Neuronal stem cell (in vitro differentiated cells): ENCODE data around the gene MTG1.
A peak's percentile ranks its signal among the peaks of the same experiment; 100 is the strongest.

Source experiments
- DNase-seq: peaks from one replicate; pipeline ENCODE4 v3.0.0-alpha.2; 2013; ENCODE audit warnings: low spot score
- H2AFZ ChIP-seq: one replicate; pipeline ENCODE4 v1.6.1; 2013; ENCODE audit warnings: mild to moderate bottlenecking, low read length, inconsistent platforms
- H2AK5ac ChIP-seq: 2 replicates; pipeline ENCODE4 v1.6.1; 2013; ENCODE audit warnings: low read depth, mild to moderate bottlenecking, inconsistent platforms, low read length, moderate library complexity, mixed read lengths
- H2BK120ac ChIP-seq: 2 replicates; pipeline ENCODE4 v1.6.1; 2013; ENCODE audit warnings: low read depth, mild to moderate bottlenecking, inconsistent platforms, low read length, moderate library complexity, mixed read lengths
- H2BK12ac ChIP-seq: one replicate; pipeline ENCODE4 v1.6.1; 2013; ENCODE audit warnings: low read length, inconsistent platforms
- H2BK15ac ChIP-seq: 2 replicates; pipeline ENCODE4 v1.6.1; 2013; ENCODE audit warnings: mild to moderate bottlenecking, low read length, inconsistent platforms, mixed read lengths
- H2BK5ac ChIP-seq: one replicate; pipeline ENCODE4 v1.6.1; 2013; ENCODE audit warnings: inconsistent platforms, mild to moderate bottlenecking, low read length, moderate library complexity
- H3K14ac ChIP-seq: one replicate; pipeline ENCODE4 v1.6.1; 2013; ENCODE audit warnings: low read length, inconsistent platforms
- H3K18ac ChIP-seq: 2 replicates; pipeline ENCODE4 v1.6.1; 2013; ENCODE audit warnings: low read length, inconsistent platforms
- H3K23ac ChIP-seq: 2 replicates; pipeline ENCODE4 v1.6.1; 2013; ENCODE audit warnings: low read depth, mild to moderate bottlenecking, mixed read lengths, low read length, inconsistent platforms; ENCODE audit not compliant: poor library complexity
- H3K27ac ChIP-seq: replicated peaks from 3 replicates; pipeline ENCODE4 v1.5.1; 2013; ENCODE audit warnings: low read length, inconsistent platforms
- H3K27me3 ChIP-seq, 3 experiments: 2 replicates each; pipeline ENCODE4 v1.6.1; 2013; ENCODE audit warnings: low read length in 3 of 3, mild to moderate bottlenecking in 2 of 3, inconsistent platforms in 1 of 3, low read depth in 1 of 3, mixed read lengths in 1 of 3, moderate library complexity in 1 of 3; ENCODE audit not compliant: control insufficient read depth in 3 of 3, insufficient read depth in 3 of 3
- H3K36me3 ChIP-seq, 2 donors: replicated peaks in 1 of 2; 2 replicates each; pipeline ENCODE4 v1.6.1; 2013; ENCODE audit warnings: low read length in 2 of 2; ENCODE audit not compliant: control insufficient read depth in 2 of 2, insufficient read depth in 2 of 2
- H3K4ac ChIP-seq: 2 replicates; pipeline ENCODE4 v1.6.1; 2013; ENCODE audit warnings: inconsistent platforms, mild to moderate bottlenecking, low read length, moderate library complexity
- H3K4me1 ChIP-seq, 2 donors: 1 replicate in 1 of 2; 2 replicates in 1 of 2; pipeline ENCODE4 v1.6.1; 2013; ENCODE audit warnings: low read length in 2 of 2, low read depth in 1 of 2; ENCODE audit not compliant: control insufficient read depth in 2 of 2, insufficient read depth in 1 of 2
- H3K4me2 ChIP-seq: one replicate; pipeline ENCODE4 v1.6.1; 2013; ENCODE audit warnings: mild to moderate bottlenecking, low read length, inconsistent platforms; ENCODE audit not compliant: insufficient read depth, poor library complexity, severe bottlenecking
- H3K4me3 ChIP-seq, 2 donors: 2 replicates each; pipeline ENCODE4 v1.5.1; 2013; ENCODE audit warnings: low read length in 2 of 2, mild to moderate bottlenecking in 2 of 2, inconsistent platforms in 1 of 2, moderate library complexity in 1 of 2
- H3K79me1 ChIP-seq: one replicate; pipeline ENCODE4 v1.6.1; 2013; ENCODE audit warnings: low read depth, mild to moderate bottlenecking, inconsistent platforms, low read length, moderate library complexity
- H3K9ac ChIP-seq: one replicate; pipeline ENCODE4 v1.6.1; 2013; ENCODE audit warnings: mild to moderate bottlenecking, low read depth, low read length, inconsistent platforms; ENCODE audit not compliant: poor library complexity
- H3K9me3 ChIP-seq, 2 donors: replicated peaks in 1 of 2; 2 replicates each; pipeline versions ENCODE3 to v1.6.1; 2013; ENCODE audit warnings: low read length in 2 of 2, mild to moderate bottlenecking in 2 of 2, inconsistent platforms in 1 of 2, low read depth in 1 of 2, mixed read lengths in 1 of 2, moderate library complexity in 1 of 2; ENCODE audit not compliant: control insufficient read depth in 2 of 2, insufficient read depth in 1 of 2
- H4K8ac ChIP-seq: one replicate; pipeline ENCODE4 v1.6.1; 2013; ENCODE audit warnings: low read depth, mild to moderate bottlenecking, inconsistent platforms, low read length, moderate library complexity
- H4K91ac ChIP-seq: one replicate; pipeline ENCODE4 v1.6.1; 2013; ENCODE audit warnings: low read length, low read depth, mild to moderate bottlenecking, inconsistent platforms; ENCODE audit not compliant: poor library complexity
- WGBS, 2 donors: extraction: QIAGEN DNeasy Blood & Tissue Kit; methylation state at CpG; one replicate each; pipeline ENCODE4 v1.1.7; 2013; ENCODE audit warnings: missing lambda C conversion rate in 2 of 2, mixed read lengths in 1 of 2; ENCODE audit not compliant: insufficient read length in 2 of 2, insufficient replicate concordance in 1 of 2; ENCODE audit errors: extremely low coverage in 2 of 2; 5-methylcytosine and 5-hydroxymethylcytosine counted together

The MTG1 gene

DNA sequence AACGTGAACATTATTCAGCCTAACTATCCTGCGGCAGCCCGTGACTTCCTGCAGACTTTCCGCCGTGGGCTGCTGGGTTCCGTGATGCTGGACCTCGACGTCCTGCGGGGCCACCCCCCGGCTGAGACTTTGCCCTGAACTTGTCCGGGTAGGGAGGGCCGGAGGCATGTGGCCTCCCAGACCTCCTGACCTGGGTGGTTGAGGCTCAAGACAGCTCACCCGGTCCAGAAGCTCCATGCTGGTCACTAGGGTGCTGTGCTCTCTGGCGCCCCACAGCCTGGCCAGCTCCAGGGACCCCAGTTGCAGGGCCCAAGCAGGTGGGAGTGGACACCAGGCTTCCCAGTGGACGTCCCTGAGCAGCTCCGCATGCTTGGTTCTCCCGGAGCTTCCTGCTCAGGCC is 26.1 kb downstream of the MTG1 start:
- peaks cover 0 to 6% (median 0%) of the 10 kb centered on the region in 3 experiments for H3K27me3 ChIP-seq
- DNase-seq = no peak
- no peak overlapping the region for H3K4ac ChIP-seq
- no peak overlapping the region for H2AK5ac ChIP-seq
- no CpG with 5 or more reads among the region's 17 CpGs for WGBS, 2 donors
- no peak overlapping the region for H3K4me2 ChIP-seq
- H3K14ac ChIP-seq = no peak overlapping the region
- peaks cover 4 to 10% of the 10 kb centered on the region in 2 donors for H3K9me3 ChIP-seq
- no peak overlapping the region for H2BK12ac ChIP-seq
- H2BK5ac ChIP-seq = no peak overlapping the region
- H3K9ac ChIP-seq = no peak overlapping the region
- H4K8ac ChIP-seq = no peak overlapping the region
- peak overlapping the region in 1 of 2 donors; percentile 27 for H3K4me3 ChIP-seq
- no peak overlapping the region for H2BK120ac ChIP-seq
- H2AFZ ChIP-seq = no peak overlapping the region
- H3K23ac ChIP-seq = no peak overlapping the region
- peaks cover 22 to 47% of the 10 kb centered on the region in 2 donors for H3K36me3 ChIP-seq
- no peak overlapping the region for H2BK15ac ChIP-seq
- H3K18ac ChIP-seq = no peak overlapping the region
- peaks cover 2% of the 10 kb centered on the region for H3K79me1 ChIP-seq
- no peaks in the 10 kb centered on the region for H3K4me1 ChIP-seq
- H3K27ac ChIP-seq = no peak overlapping the region
- no peak overlapping the region for H4K91ac ChIP-seq

DNA sequence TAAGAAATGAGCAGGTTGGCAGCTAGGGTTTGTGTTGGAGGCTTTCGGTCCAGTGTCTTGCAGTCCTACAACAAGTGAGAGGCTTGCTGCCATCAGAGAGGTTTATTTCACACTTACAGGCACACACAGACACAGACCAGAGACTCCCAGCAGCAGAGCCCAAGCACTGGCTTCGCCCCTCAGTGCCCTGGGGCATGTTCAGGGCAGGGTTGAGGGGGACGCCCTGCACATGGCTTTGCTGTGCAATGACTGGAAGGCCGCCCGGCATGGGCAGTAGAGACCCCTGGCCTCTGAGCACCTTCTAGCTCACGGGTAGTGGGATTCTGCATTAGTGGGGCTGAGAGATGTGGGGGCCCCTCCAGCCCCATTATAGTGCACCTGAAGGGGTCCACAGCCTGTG is 26.6 kb downstream of the MTG1 start:
- Histone ChIP-seq H3K27me3 (peaks cover 0 to 6% (median 0%) of the 10 kb centered on the region in 3 experiments), H3K9me3 (peaks cover 2 to 5% of the 10 kb centered on the region in 2 donors), H3K4me1 (no peaks in the 10 kb centered on the region), H2AFZ (no peak overlapping the region), H3K36me3 (peaks cover 16 to 41% of the 10 kb centered on the region in 2 donors), H3K4me3 (no peak overlapping the region), H3K9ac (no peak overlapping the region), H3K18ac (no peak overlapping the region), H4K91ac (no peak overlapping the region), H3K4me2 (no peak overlapping the region), H2BK5ac (no peak overlapping the region), H2BK120ac (no peak overlapping the region), H4K8ac (no peak overlapping the region), H3K23ac (no peak overlapping the region), H2BK15ac (no peak overlapping the region), H3K79me1 (peaks cover 2% of the 10 kb centered on the region), H2AK5ac (no peak overlapping the region), H3K14ac (no peak overlapping the region), H3K27ac (no peak overlapping the region), H2BK12ac (no peak overlapping the region), H3K4ac (no peak overlapping the region)
- no CpG with 5 or more reads among the region's 6 CpGs for WGBS, 2 donors
- DNase-seq = no peak

DNA sequence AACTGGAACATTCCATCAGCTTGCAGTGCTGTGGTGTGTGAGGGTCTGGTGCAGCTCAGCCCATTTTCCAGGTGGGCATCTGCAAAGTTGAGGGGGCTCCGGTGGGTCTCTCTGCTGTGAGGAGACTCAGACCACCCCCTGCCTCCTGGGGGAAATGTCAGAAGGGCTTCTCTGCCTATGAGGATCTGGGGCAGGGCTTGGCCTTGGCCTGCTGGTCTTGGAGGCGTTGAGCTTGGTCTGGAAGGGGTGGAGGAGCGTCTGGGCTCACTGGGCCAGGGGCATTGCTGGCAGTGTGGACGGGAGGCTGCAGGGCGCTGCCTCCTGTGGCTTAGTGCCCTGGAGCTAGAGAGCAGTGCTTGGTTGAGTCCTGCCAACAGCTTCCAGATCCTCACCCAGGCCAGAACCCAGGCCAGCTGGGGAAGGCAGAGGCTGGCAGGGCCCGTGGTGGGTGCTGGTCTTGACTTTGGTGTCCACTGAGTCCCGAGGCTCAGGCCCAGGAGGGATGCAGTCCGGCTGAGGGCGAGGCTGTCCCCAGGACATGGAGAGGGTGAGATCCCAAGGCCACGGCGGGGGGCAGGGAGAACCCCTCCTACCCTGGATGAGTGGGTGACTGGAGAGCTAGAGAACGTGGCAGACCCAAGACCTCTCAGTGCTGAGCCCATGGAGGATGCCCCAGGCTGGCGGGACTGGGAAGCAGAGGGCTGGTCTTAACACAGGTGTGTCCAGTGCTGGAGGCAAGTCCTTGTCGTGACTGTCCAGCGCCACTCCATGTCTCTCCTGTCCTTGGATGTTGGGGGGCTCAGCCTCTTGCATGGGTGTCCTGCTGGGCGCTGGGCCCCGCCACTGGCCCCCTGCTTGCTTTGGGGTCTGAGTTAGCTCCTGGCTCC is 27.6 kb downstream of the MTG1 start:
- H3K27me3 ChIP-seq = peaks cover 0 to 6% (median 0%) of the 10 kb centered on the region in 3 experiments
- peaks cover 2% of the 10 kb centered on the region for H3K79me1 ChIP-seq
- H3K23ac ChIP-seq = peak overlapping the region; percentile 22
- H3K27ac ChIP-seq = no peak overlapping the region
- no peak overlapping the region for H4K91ac ChIP-seq
- H2BK15ac ChIP-seq = no peak overlapping the region
- peak overlapping the region; percentile 12 for H3K18ac ChIP-seq
- peaks cover 15 to 35% of the 10 kb centered on the region in 2 donors for H3K36me3 ChIP-seq
- H2AFZ ChIP-seq = no peak overlapping the region
- no peak overlapping the region for H3K4me3 ChIP-seq
- H4K8ac ChIP-seq = no peak overlapping the region
- H3K4me1 ChIP-seq = no peaks in the 10 kb centered on the region
- no peak for DNase-seq
- no peak overlapping the region for H2BK12ac ChIP-seq
- H3K4ac ChIP-seq = no peak overlapping the region
- H3K14ac ChIP-seq = no peak overlapping the region
- H3K9me3 ChIP-seq = no peaks in the 10 kb centered on the region
- WGBS, 2 donors = no CpG with 5 or more reads among the region's 17 CpGs
- H3K4me2 ChIP-seq = no peak overlapping the region
- no peak overlapping the region for H2AK5ac ChIP-seq
- H2BK5ac ChIP-seq = no peak overlapping the region
- H3K9ac ChIP-seq = peak overlapping the region; percentile 7
- no peak overlapping the region for H2BK120ac ChIP-seq

DNA sequence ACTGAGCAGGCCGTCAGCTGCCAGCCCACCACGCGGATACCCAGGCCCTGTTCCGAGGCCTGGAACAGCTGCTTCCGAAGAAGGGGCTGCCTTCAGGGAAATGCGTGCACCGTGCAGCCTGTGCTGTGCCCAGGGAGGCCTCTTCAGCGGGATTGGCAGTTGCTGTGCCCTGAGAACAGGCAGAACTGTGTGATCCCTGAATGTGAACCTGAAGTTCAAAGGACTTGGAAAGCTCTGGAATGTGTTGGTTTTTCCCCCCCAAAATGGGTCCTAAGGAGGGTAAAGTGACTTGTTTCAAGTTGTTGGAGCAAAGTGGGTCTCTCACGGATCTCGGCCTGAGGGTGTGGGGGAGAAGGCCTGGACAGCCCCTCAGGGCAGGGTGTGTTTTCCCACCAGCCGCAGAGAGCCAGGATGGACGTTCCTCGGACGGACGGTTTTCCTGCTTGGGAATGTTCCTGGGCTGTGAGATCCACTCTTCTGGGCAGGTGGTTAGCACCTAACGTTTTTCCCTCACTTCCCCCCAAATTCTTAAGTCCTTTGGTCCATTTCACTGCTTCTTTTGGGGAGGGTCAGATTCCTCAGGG is 28.4 kb downstream of the MTG1 start:
- Histone ChIP-seq H2BK12ac (no peak overlapping the region), H2BK15ac (no peak overlapping the region), H3K9me3 (no peaks in the 10 kb centered on the region), H2BK120ac (no peak overlapping the region), H3K79me1 (peaks cover 2% of the 10 kb centered on the region), H3K4me1 (no peaks in the 10 kb centered on the region), H3K4me2 (no peak overlapping the region), H2BK5ac (no peak overlapping the region), H3K27me3 (peaks cover 0 to 6% (median 0%) of the 10 kb centered on the region in 3 experiments), H2AFZ (no peak overlapping the region), H4K8ac (no peak overlapping the region), H3K9ac (peak overlapping the region; percentile 7), H3K4me3 (no peak overlapping the region), H3K4ac (no peak overlapping the region), H3K14ac (no peak overlapping the region), H3K36me3 (peaks cover 15 to 35% of the 10 kb centered on the region in 2 donors), H3K27ac (no peak overlapping the region), H3K18ac (peak overlapping the region; percentile 12), H2AK5ac (no peak overlapping the region), H4K91ac (no peak overlapping the region), H3K23ac (no peak overlapping the region)
- WGBS, 2 donors = no CpG with 5 or more reads among the region's 16 CpGs
- DNase-seq = no peak
